PC-9 (cell line): ENCODE results near the gene LOXL3. TPM values are rescaled to one million over a fixed set of nuclear protein-coding genes. Genes with fewer than 3 reads are reported as not detected.
A peak's percentile ranks its signal among the peaks of the same experiment; 100 is the strongest.

Experiments used
- BruUV-seq: library from RNA; stranded (reverse); fragments of 400-500 nt; replicated peaks from 2 replicates; lab custom pipeline; 2021; lab: Mats Ljungman, UMichigan
- CTCF ChIA-PET: fragments of 300-600 bp; sonication (Branson Sonifier 250); formaldehyde crosslinking; loops from one replicate; lab custom pipeline; 2022; ENCODE audit warnings: antibody characterized with exemption; lab: Charles Lee
- POLR2A ChIA-PET: fragments of 300-600 bp; sonication (Branson Sonifier 250); formaldehyde crosslinking; loops from one replicate; lab custom pipeline; 2022; ENCODE audit warnings: antibody characterized with exemption; ENCODE audit not compliant: unreplicated experiment; lab: Charles Lee
- DNase-seq, 2 experiments: peaks; one replicate each; pipeline versions ENCODE4 v3.0.0 to v3.0.0-alpha.2; 2015 to 2022; ENCODE audit warnings: mixed read lengths in 1 of 2
- H2AFZ ChIP-seq: fragments of 200-600 bp; sonication (generic); 2 replicates; pipeline ENCODE4 v1.8.1; 2017; ENCODE audit warnings: antibody characterized with exemption
- H3F3A ChIP-seq: fragments of 200-600 bp; sonication (generic); 2 replicates; pipeline ENCODE4 v1.8.1; 2017; ENCODE audit warnings: antibody characterized with exemption, mild to moderate bottlenecking, low read depth; ENCODE audit not compliant: insufficient read depth
- H3K27ac ChIP-seq: fragments of 200-600 bp; sonication (generic); 2 replicates; pipeline ENCODE4 v1.6.1; 2016; ENCODE audit warnings: mixed run types
- H3K27me3 ChIP-seq: fragments of 200-600 bp; sonication (generic); 2 replicates; pipeline ENCODE4 v1.6.1; 2016; ENCODE audit warnings: low read depth, mixed run types; ENCODE audit not compliant: insufficient read depth
- H3K36me3 ChIP-seq: fragments of 200-600 bp; sonication (generic); 2 replicates; pipeline ENCODE4 v1.6.1; 2016; ENCODE audit warnings: low read depth, mixed run types
- H3K4me1 ChIP-seq: fragments of 200-600 bp; sonication (generic); replicated peaks from 2 replicates; pipeline ENCODE4 v1.6.1; 2016; ENCODE audit warnings: mixed run types; ENCODE audit not compliant: insufficient read depth
- H3K4me2 ChIP-seq: fragments of 200-600 bp; sonication (generic); 2 replicates; pipeline ENCODE4 v1.6.1; 2017; ENCODE audit warnings: mixed run types
- H3K4me3 ChIP-seq: fragments of 200-600 bp; sonication (generic); 2 replicates; pipeline ENCODE4 v1.6.1; 2016; ENCODE audit warnings: mixed run types
- H3K79me2 ChIP-seq: fragments of 200-600 bp; sonication (generic); 2 replicates; pipeline ENCODE4 v1.6.1; 2017; ENCODE audit warnings: low read depth, mixed run types
- H3K9me2 ChIP-seq: fragments of 200-600 bp; sonication (generic); 2 replicates; pipeline ENCODE4 v1.8.1; 2017; ENCODE audit warnings: mild to moderate bottlenecking; ENCODE audit not compliant: insufficient read depth
- H3K9me3 ChIP-seq: fragments of 200-600 bp; sonication (generic); 2 replicates; pipeline ENCODE4 v1.8.1; 2016; ENCODE audit warnings: low read depth; ENCODE audit not compliant: insufficient read depth
- H4K20me1 ChIP-seq: fragments of 200-600 bp; sonication (generic); 2 replicates; pipeline ENCODE4 v1.8.1; 2017; ENCODE audit not compliant: insufficient read depth
- CTCF ChIP-seq: fragments of 200-600 bp; sonication (generic); conservative IDR thresholded peaks from 2 replicates; pipeline ENCODE4 v1.6.1; 2017; ENCODE audit warnings: mixed run types, antibody characterized with exemption, mild to moderate bottlenecking, moderate library complexity
- EZH2 ChIP-seq: fragments of 200-600 bp; sonication (generic); IDR thresholded peaks from 2 replicates; pipeline ENCODE4 v1.8.0; 2017; ENCODE audit warnings: antibody characterized with exemption, low read depth
- intact Hi-C: fragments of 100-400 bp; cut with micrococcal nuclease; formaldehyde crosslinking; loops from one replicate; pipeline ENCODE4 v1.10.0; 2022; ENCODE audit not compliant: unreplicated experiment
- total RNA-seq: library from RNA; stranded (reverse); gene quantifications from 2 replicates; pipeline ENCODE4 v1.2.3, GENCODE V29; 2021

Gene LOXL3
- total RNA-seq, 1 experiment from 2014 or later, result 3.1 TPM

- intact Hi-C loops, result loop anchor here (5.0 kb wide), 3 partner anchors 54 to 266 kb away; no protein-coding TSS in a partner anchor
- Histone ChIP-seq H3K27me3 (no peaks in the 10 kb centered on the region), H3K79me2 (peaks cover 19% of the 10 kb centered on the region), H3K9me3 (no peaks in the 10 kb centered on the region), H3K4me2 (no peak overlapping the region), H2AFZ (no peak overlapping the region), H3F3A (peaks cover 9% of the 10 kb centered on the region; the same call in 1 of the 2 replicates), H3K36me3 (no peaks in the 10 kb centered on the region), H4K20me1 (peaks cover 1% of the 10 kb centered on the region; the same call in 1 of the 2 replicates), H3K4me1 (peaks cover 9% of the 10 kb centered on the region), H3K9me2 (no peaks in the 10 kb centered on the region), H3K27ac (no peak overlapping the region), H3K4me3 (no peak overlapping the region)
- no peak for DNase-seq
- CTCF ChIA-PET, result no interaction called here
- BruUV-seq, result no TSS peak
- TF ChIP-seq EZH2 (no peak), CTCF (no peak)
- POLR2A ChIA-PET, result no interaction called here
These were observed 20.3 kb downstream of the LOXL3 start for GRCh38 chr2:74533464-74533863.

- peak; percentile 69 for TF ChIP-seq CTCF
- no peak for TF ChIP-seq EZH2
- no peak overlapping the region for H3K4me3 ChIP-seq
- CTCF ChIA-PET, result interaction anchor here (0.8 to 1.2 kb wide), 3 partner anchors 13 to 282 kb away, joined by 3 to 6 read pairs (median 3); no protein-coding TSS in a partner anchor
- H4K20me1 ChIP-seq, result peaks cover 9% of the 10 kb centered on the region; the same call in 1 of the 2 replicates
- peak in 1 of 2 experiments; percentile 62 for DNase-seq
- peaks cover 18% of the 10 kb centered on the region for H3K4me1 ChIP-seq
- peaks cover 32% of the 10 kb centered on the region for H3K79me2 ChIP-seq
- POLR2A ChIA-PET, result interaction anchor here (0.6 kb wide), 1 partner anchor 51 kb away, joined by 3 read pairs; no protein-coding TSS in a partner anchor
- no peaks in the 10 kb centered on the region for H3K9me3 ChIP-seq
- H3F3A ChIP-seq, result peaks cover 12% of the 10 kb centered on the region; the same call in 1 of the 2 replicates
- H3K27ac ChIP-seq, result no peak overlapping the region
- H2AFZ ChIP-seq, result no peak overlapping the region
- no peaks in the 10 kb centered on the region for H3K9me2 ChIP-seq
- no peak overlapping the region; the same call in 1 of the 2 replicates for H3K4me2 ChIP-seq
- H3K27me3 ChIP-seq, result no peaks in the 10 kb centered on the region
- peaks cover 7% of the 10 kb centered on the region; the same call in 1 of the 2 replicates for H3K36me3 ChIP-seq
- intact Hi-C loops, result loop anchor here (5.0 kb wide), 3 partner anchors 55 to 265 kb away; no protein-coding TSS in a partner anchor
- no TSS peak for BruUV-seq
These were observed 21.5 kb downstream of the LOXL3 start for GRCh38 chr2:74532222-74532621.

- Histone ChIP-seq H3K79me2 (peaks cover 37% of the 10 kb centered on the region), H3K27ac (no peak overlapping the region), H3K4me1 (peaks cover 18% of the 10 kb centered on the region), H3K36me3 (peaks cover 13% of the 10 kb centered on the region), H3K4me3 (no peak overlapping the region), H3K9me2 (no peaks in the 10 kb centered on the region), H3K9me3 (no peaks in the 10 kb centered on the region), H3K27me3 (no peaks in the 10 kb centered on the region), H3K4me2 (peak overlapping the region; percentile 84; the same call in 1 of the 2 replicates), H3F3A (peaks cover 12% of the 10 kb centered on the region; the same call in 1 of the 2 replicates), H2AFZ (no peak overlapping the region), H4K20me1 (peaks cover 9% of the 10 kb centered on the region; the same call in 1 of the 2 replicates)
- TF ChIP-seq EZH2 (no peak), CTCF (no peak)
- intact Hi-C loops, result loop anchor here (5.0 kb wide), 3 partner anchors 56 to 264 kb away; no protein-coding TSS in a partner anchor
- BruUV-seq, result no TSS peak
- POLR2A ChIA-PET, result interaction anchor here (0.6 kb wide), 1 partner anchor 50 kb away, joined by 3 read pairs; no protein-coding TSS in a partner anchor
- CTCF ChIA-PET, result interaction anchor here (0.8 to 1.2 kb wide), 3 partner anchors 13 to 282 kb away, joined by 3 to 6 read pairs (median 3); no protein-coding TSS in a partner anchor
- DNase-seq, result no peak
These were observed 22.1 kb downstream of the LOXL3 start for GRCh38 chr2:74531666-74532065.
